ENCODE measurements around the gene MLYCD.

MLYCD gene

DNA sequence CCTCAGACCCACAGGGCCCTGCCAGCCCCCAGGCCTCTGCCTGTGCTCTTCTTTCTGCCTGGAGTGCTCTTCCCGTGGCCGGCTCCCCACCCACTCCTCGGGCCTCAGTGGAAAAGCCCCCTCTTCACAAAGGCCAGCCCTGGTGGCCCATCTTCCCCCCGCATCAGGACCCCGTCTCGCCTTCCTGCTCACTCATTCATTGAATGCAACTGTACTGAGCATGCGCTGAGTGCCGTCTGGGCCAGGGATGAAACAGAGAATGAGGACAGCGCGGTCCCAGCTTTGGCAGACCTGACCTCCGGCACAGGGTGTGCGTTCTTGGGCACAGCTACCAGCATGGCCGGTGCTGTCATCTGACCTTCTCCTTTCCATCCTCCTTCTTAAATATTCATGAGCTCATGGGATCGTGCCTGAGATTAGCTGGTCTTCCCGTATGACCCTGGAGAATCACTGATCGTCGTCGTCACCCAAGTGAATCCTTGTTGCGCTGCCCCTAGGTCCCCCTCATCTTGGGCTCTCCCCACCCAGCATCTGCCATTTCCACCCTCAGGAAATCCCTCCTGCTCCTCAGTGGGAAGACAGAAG lies 37.8 kb downstream of the MLYCD start:
- H3K79me2 ChIP-seq (ENCODE audit: control insufficient read depth, low read length): no peaks in the 10 kb centered on the region
- H3K4me1 ChIP-seq (ENCODE audit: control insufficient read depth, low read length): no peaks in the 10 kb centered on the region
- H3K4me2 ChIP-seq (ENCODE audit: low read length): no peak overlapping the region
- H3K27ac ChIP-seq (ENCODE audit: low read depth, low read length): no peak overlapping the region
- no peaks in the 10 kb centered on the region for H3F3A ChIP-seq (ENCODE audit: control insufficient read depth, insufficient read depth)
- H4K20me1 ChIP-seq (ENCODE audit: control insufficient read depth, insufficient read depth, low read depth, low read length): no peaks in the 10 kb centered on the region
- H3K9me3 ChIP-seq (ENCODE audit: control insufficient read depth, insufficient read depth, low read length): no peaks in the 10 kb centered on the region
- no peak overlapping the region for H3K4me3 ChIP-seq (ENCODE audit: low read length)
- H3K27me3 ChIP-seq (ENCODE audit: control insufficient read depth, low read length): no peaks in the 10 kb centered on the region
- H3K9me2 ChIP-seq (replicated peaks; ENCODE audit: control insufficient read depth, low read length): no peaks in the 10 kb centered on the region
- H3K36me3 ChIP-seq (ENCODE audit: control insufficient read depth, low read length): no peaks in the 10 kb centered on the region
- no peak for TF ChIP-seq EZH2phosphoT487 (IDR thresholded peaks at IDR 0.05; ENCODE audit: borderline replicate concordance, low read length)
- TF ChIP-seq, protein P1, sequence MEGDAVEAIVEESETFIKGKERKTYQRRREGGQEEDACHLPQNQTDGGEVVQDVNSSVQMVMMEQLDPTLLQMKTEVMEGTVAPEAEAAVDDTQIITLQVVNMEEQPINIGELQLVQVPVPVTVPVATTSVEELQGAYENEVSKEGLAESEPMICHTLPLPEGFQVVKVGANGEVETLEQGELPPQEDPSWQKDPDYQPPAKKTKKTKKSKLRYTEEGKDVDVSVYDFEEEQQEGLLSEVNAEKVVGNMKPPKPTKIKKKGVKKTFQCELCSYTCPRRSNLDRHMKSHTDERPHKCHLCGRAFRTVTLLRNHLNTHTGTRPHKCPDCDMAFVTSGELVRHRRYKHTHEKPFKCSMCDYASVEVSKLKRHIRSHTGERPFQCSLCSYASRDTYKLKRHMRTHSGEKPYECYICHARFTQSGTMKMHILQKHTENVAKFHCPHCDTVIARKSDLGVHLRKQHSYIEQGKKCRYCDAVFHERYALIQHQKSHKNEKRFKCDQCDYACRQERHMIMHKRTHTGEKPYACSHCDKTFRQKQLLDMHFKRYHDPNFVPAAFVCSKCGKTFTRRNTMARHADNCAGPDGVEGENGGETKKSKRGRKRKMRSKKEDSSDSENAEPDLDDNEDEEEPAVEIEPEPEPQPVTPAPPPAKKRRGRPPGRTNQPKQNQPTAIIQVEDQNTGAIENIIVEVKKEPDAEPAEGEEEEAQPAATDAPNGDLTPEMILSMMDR (IDR thresholded peaks at IDR 0.05; ENCODE audit: low read depth, low read length, poor library complexity, severe bottlenecking): no peak

DNA sequence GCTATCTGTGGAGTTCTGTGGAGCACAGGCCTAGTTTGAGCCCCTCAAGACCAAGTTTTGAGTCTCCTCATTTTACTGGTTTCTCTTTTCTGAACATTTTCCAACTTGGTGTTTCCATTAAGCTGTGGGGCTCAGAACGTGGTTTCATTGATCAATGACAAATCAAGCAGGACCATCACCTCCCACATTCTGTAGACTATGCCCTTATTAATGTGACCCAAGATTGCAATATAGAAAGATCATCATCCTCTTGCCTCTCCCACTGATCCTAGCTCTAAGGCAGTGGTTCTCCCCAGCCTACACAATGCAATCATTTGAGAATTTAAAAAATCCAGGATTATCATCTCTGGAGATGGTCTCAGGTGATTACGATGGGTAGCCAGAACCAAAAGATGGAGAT lies 38.4 kb downstream of the MLYCD start:
- Histone ChIP-seq H4K20me1 (ENCODE audit: control insufficient read depth, insufficient read depth, low read depth, low read length) (no peaks in the 10 kb centered on the region), H3K27ac (ENCODE audit: low read depth, low read length) (no peak overlapping the region), H3F3A (ENCODE audit: control insufficient read depth, insufficient read depth) (no peaks in the 10 kb centered on the region), H3K9me2 (replicated peaks; ENCODE audit: control insufficient read depth, low read length) (no peaks in the 10 kb centered on the region), H3K4me3 (ENCODE audit: low read length) (no peak overlapping the region), H3K4me2 (ENCODE audit: low read length) (no peak overlapping the region), H3K27me3 (ENCODE audit: control insufficient read depth, low read length) (no peaks in the 10 kb centered on the region), H3K4me1 (ENCODE audit: control insufficient read depth, low read length) (no peaks in the 10 kb centered on the region), H3K79me2 (ENCODE audit: control insufficient read depth, low read length) (no peaks in the 10 kb centered on the region), H3K9me3 (ENCODE audit: control insufficient read depth, insufficient read depth, low read length) (no peaks in the 10 kb centered on the region), H3K36me3 (ENCODE audit: control insufficient read depth, low read length) (no peaks in the 10 kb centered on the region)
- TF ChIP-seq EZH2phosphoT487 (IDR thresholded peaks at IDR 0.05; ENCODE audit: borderline replicate concordance, low read length): no peak

DNA sequence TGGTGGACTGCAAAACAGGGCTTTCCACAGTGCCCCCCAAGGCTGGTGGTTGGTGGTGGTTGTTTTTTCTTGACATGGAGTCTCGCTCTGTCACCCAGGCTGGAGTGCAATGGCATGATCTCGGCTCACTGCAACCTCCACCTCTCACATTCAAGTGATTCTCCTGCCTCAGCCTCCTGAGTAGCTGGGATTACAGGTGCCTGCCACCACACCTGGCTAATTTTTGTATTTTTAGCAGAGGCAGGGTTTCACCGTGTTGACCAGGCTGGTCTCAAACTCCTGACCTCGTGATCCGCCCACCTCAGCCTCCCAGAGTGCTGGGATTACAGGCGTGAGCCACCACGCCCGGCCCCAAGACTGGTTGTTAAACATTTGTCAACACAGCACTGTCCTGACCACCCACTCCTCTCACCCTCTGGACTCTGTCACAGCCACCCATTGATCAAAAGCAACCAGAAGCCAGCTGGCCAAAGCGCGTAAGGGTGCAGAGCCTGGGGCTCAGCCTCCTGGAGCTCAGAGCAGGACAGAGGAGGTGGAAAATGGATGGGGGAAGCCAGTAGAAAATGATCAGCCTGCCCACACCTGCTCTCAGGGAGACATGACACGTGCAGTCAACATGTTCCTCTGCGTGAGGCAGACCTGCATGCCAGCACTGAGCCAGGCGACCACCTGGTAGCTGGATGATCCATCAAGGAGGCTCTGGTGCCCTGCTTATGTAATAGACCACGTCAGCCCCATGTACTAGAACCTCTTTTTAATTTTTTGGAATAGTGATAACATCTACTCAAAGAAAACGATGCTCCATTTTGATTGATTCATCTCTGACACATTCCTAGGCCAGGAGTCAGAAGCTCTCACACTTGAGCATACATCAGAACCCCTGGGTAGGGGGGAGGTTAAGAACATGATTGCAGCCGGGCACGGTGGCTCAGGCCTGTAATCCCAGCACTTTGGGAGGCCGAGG lies 39.3 kb downstream of the MLYCD start:
- no peaks in the 10 kb centered on the region for H3K4me1 ChIP-seq (ENCODE audit: control insufficient read depth, low read length)
- no peaks in the 10 kb centered on the region for H3K9me3 ChIP-seq (ENCODE audit: control insufficient read depth, insufficient read depth, low read length)
- H4K20me1 ChIP-seq (ENCODE audit: control insufficient read depth, insufficient read depth, low read depth, low read length): no peaks in the 10 kb centered on the region

More for the DNA sequence above, 39.3 kb downstream of the MLYCD start:
- Histone ChIP-seq H3K9me2 (replicated peaks; ENCODE audit: control insufficient read depth, low read length) (no peaks in the 10 kb centered on the region), H3K4me2 (ENCODE audit: low read length) (no peak overlapping the region), H3K36me3 (ENCODE audit: control insufficient read depth, low read length) (no peaks in the 10 kb centered on the region), H3K79me2 (ENCODE audit: control insufficient read depth, low read length) (no peaks in the 10 kb centered on the region), H3K4me3 (ENCODE audit: low read length) (no peak overlapping the region), H3K27ac (ENCODE audit: low read depth, low read length) (no peak overlapping the region), H3F3A (ENCODE audit: control insufficient read depth, insufficient read depth) (no peaks in the 10 kb centered on the region), H3K27me3 (ENCODE audit: control insufficient read depth, low read length) (no peaks in the 10 kb centered on the region)
- TF ChIP-seq, protein P1 (IDR thresholded peaks at IDR 0.05; ENCODE audit: low read depth, low read length, poor library complexity, severe bottlenecking): no peak
- TF ChIP-seq EZH2phosphoT487 (IDR thresholded peaks at IDR 0.05; ENCODE audit: borderline replicate concordance, low read length): no peak

Data from DOHH2 (cell line).